WTC11 (cell line): ENCODE results near the gene MYLK4. TPM values are rescaled to one million over a fixed set of nuclear protein-coding genes. Genes with fewer than 3 reads are reported as not detected.

ENCODE experiments used
- ATAC-seq: fragments of 200-7000 bp; cut with Tn5 transposase; 2 replicates; pipeline ENCODE4 v1.10.0; 2021; ENCODE audit warnings: mild to moderate bottlenecking, moderate library complexity
- CTCF ChIA-PET: fragments of 300-600 bp; sonication (Branson Sonifier 250); formaldehyde crosslinking; loops from one replicate; lab custom pipeline; 2021; ENCODE audit warnings: antibody characterized with exemption; lab: Charles Lee
- POLR2A ChIA-PET: fragments of 350-600 bp; sonication (Branson Sonifier 250); formaldehyde crosslinking; loops from one replicate; lab custom pipeline; 2021; ENCODE audit warnings: antibody characterized with exemption; lab: Charles Lee
- DNase-seq: peaks from one replicate; pipeline ENCODE4 v3.0.0; 2021; ENCODE audit warnings: low spot score
- H3K27ac Mint-ChIP-seq: 2 replicates; pipeline ENCODE4 v1.8.0; 2021; ENCODE audit warnings: mixed read lengths
- H3K27me3 Mint-ChIP-seq: 2 replicates; pipeline ENCODE4 v1.8.0; 2021; ENCODE audit warnings: low read depth, mild to moderate bottlenecking, moderate library complexity, mixed read lengths
- H3K36me3 Mint-ChIP-seq: 2 replicates; pipeline ENCODE4 v1.8.0; 2021; ENCODE audit warnings: mixed read lengths
- H3K4me1 Mint-ChIP-seq: 2 replicates; pipeline ENCODE4 v1.8.0; 2022; ENCODE audit warnings: mixed read lengths
- H3K4me3 Mint-ChIP-seq: 2 replicates; pipeline ENCODE4 v1.8.0; 2021; ENCODE audit warnings: mild to moderate bottlenecking, moderate library complexity, mixed read lengths
- H3K9me3 Mint-ChIP-seq: 2 replicates; pipeline ENCODE4 v1.8.0; 2021; ENCODE audit warnings: mixed read lengths
- AR ChIP-seq: fragments of 250-450 bp; sonication (Bioruptor Pico); IDR thresholded peaks from 2 replicates; pipeline ENCODE4 v1.9.0; 2021; ENCODE audit warnings: mild to moderate bottlenecking
- CREB1 ChIP-seq: sonication (generic); formaldehyde crosslinking; IDR thresholded peaks from 2 replicates; pipeline ENCODE4 v1.8.0; 2023; ENCODE audit warnings: mild to moderate bottlenecking, missing genetic modification reagents
- ESRRA ChIP-seq: sonication (generic); formaldehyde crosslinking; IDR thresholded peaks from 2 replicates; pipeline ENCODE4 v1.8.1; 2022; ENCODE audit warnings: mild to moderate bottlenecking, missing genetic modification reagents, borderline replicate concordance
- FOXJ3 ChIP-seq: sonication (generic); formaldehyde crosslinking; IDR thresholded peaks from 2 replicates; pipeline ENCODE4 v1.9.0; 2021; ENCODE audit warnings: missing genetic modification reagents, mild to moderate bottlenecking, borderline replicate concordance
- FOXP1 ChIP-seq: sonication (generic); formaldehyde crosslinking; IDR thresholded peaks from 2 replicates; pipeline ENCODE4 v1.8.0; 2022; ENCODE audit warnings: missing genetic modification reagents, mild to moderate bottlenecking, moderate library complexity, borderline replicate concordance
- HMGXB4 ChIP-seq: sonication (generic); formaldehyde crosslinking; IDR thresholded peaks from 2 replicates; pipeline ENCODE4 v1.8.1; 2023; ENCODE audit warnings: mild to moderate bottlenecking, moderate library complexity, missing genetic modification reagents
- NR3C1 ChIP-seq: sonication (generic); formaldehyde crosslinking; conservative IDR thresholded peaks from 2 replicates; pipeline ENCODE4 v1.8.1; 2023; ENCODE audit warnings: low read depth, mild to moderate bottlenecking, missing genetic modification reagents
- OVOL2 ChIP-seq: fragments of 250-450 bp; sonication (Bioruptor Pico); IDR thresholded peaks from 2 replicates; pipeline ENCODE4 v1.9.0; 2021; ENCODE audit warnings: mild to moderate bottlenecking, borderline replicate concordance
- PREB ChIP-seq: sonication (generic); formaldehyde crosslinking; IDR thresholded peaks from 2 replicates; pipeline ENCODE4 v1.8.1; 2022; ENCODE audit warnings: mild to moderate bottlenecking, missing genetic modification reagents, moderate library complexity, borderline replicate concordance
- TEAD1 ChIP-seq: sonication (generic); formaldehyde crosslinking; IDR thresholded peaks from 2 replicates; pipeline ENCODE4 v1.8.0; 2022; ENCODE audit warnings: mild to moderate bottlenecking, missing genetic modification reagents
- ZNF121 ChIP-seq: sonication (generic); formaldehyde crosslinking; IDR thresholded peaks from 2 replicates; pipeline ENCODE4 v1.8.0; 2023; ENCODE audit warnings: missing genetic modification reagents
- ZNF219 ChIP-seq: sonication (generic); formaldehyde crosslinking; IDR thresholded peaks from 2 replicates; pipeline ENCODE4 v1.8.0; 2023; ENCODE audit warnings: missing genetic modification reagents, mild to moderate bottlenecking, borderline replicate concordance
- ZNF532 ChIP-seq: fragments of 250-450 bp; sonication (Bioruptor Pico); IDR thresholded peaks from 2 replicates; pipeline ENCODE4 v1.9.0; 2021; ENCODE audit warnings: mild to moderate bottlenecking, borderline replicate concordance
- ZNF671 ChIP-seq: fragments of 250-450 bp; sonication (Bioruptor Pico); IDR thresholded peaks from 2 replicates; pipeline ENCODE4 v1.8.0; 2021; ENCODE audit warnings: mild to moderate bottlenecking
- total RNA-seq: library from RNA; stranded (reverse); gene quantifications from 3 replicates; pipeline ENCODE4 v1.2.3, GENCODE V29; 2021

The MYLK4 gene
- total RNA-seq, 1 experiment from 2014 or later, result 0.13 TPM

DNA sequence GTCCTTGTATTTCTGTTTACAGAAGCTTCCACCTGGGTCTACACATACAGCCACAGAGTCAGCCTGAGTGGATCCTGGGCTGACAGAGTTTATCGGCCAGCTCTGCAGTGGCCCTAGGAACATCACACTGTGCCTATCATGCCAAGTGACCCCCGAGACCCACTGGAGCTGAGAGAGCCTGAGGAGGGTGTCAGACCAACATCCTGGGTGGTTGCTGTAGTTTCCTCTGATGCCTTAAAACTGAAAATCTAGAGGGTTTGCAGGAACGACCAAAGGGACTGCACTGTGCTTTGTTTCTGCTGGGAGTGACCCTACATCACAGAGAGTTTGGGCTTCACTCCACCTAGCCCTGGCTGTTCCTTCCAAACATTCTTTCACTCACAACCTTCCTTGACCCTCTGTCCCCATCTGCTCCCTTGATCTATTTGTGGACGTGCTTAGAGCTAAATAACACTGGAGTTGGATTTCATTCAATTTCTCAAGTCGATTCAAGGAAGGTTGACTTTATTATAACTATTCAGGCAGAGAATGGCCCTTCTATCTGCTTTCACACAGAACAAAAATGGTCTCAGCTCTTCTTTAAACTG, 18.1 kb downstream of the MYLK4 start (continued):
- no peak for TF ChIP-seq ZNF532
- TF ChIP-seq TEAD1 (CRISPR knock-in tag), result no peak
- no peak for TF ChIP-seq ZNF671
- TF ChIP-seq, all 79 proteins: peak for 0

GRCh38 chr6:2731281-2731909, 19.3 kb downstream of the MYLK4 start:
- POLR2A ChIA-PET, result no interaction called here
- TF ChIP-seq PREB, result no peak
- no peak for TF ChIP-seq FOXJ3 (CRISPR knock-in tag)
- TF ChIP-seq ZNF121 (CRISPR knock-in tag), result no peak
- no peak for TF ChIP-seq NR3C1
- TF ChIP-seq CREB1, result no peak
- no peak for TF ChIP-seq OVOL2
- no peak for TF ChIP-seq ZNF219 (CRISPR knock-in tag)
- TF ChIP-seq ESRRA (CRISPR knock-in tag), result no peak
- TF ChIP-seq AR (CRISPR knock-in tag), result no peak
- no peak for TF ChIP-seq FOXP1 (CRISPR knock-in tag)
- TF ChIP-seq ZNF671, result no peak
- no peak for TF ChIP-seq HMGXB4
- H3K9me3 Mint-ChIP-seq, result no peaks in the 10 kb centered on the region
- H3K36me3 Mint-ChIP-seq, result no peaks in the 10 kb centered on the region
- no peak overlapping the region for H3K4me3 Mint-ChIP-seq
- DNase-seq (peak; percentile 31), ATAC-seq (peak; percentile 51)
- peaks cover 2% of the 10 kb centered on the region; the same call in 1 of the 2 replicates for H3K27me3 Mint-ChIP-seq
- CTCF ChIA-PET, result no interaction called here
- no peak overlapping the region for H3K27ac Mint-ChIP-seq
- H3K4me1 Mint-ChIP-seq, result peaks cover 59% of the 10 kb centered on the region
